H1 (cell line): ENCODE results near the gene RPL6. TPM values are rescaled to one million over a fixed set of nuclear protein-coding genes. Genes with fewer than 3 reads are reported as not detected.

Experiments
- ASH2L ChIP-seq: fragments of 200-600, 300-600 bp; sonication (generic); IDR thresholded peaks from one replicate; pipeline ENCODE4 v1.7.1; 2017; ENCODE audit warnings: low read length
- CBX5 ChIP-seq: fragments of 300-800, 300-1000 bp; sonication (generic); IDR thresholded peaks from 2 replicates; pipeline ENCODE4 v1.7.1; 2016; ENCODE audit warnings: antibody characterized with exemption, low read length, low read depth
- GABPA ChIP-seq: IDR thresholded peaks from 2 replicates; pipeline ENCODE4 v1.6.1; 2011; ENCODE audit warnings: mild to moderate bottlenecking, low read length, moderate library complexity, borderline replicate concordance; ENCODE audit not compliant: insufficient read depth
- KDM5A ChIP-seq: fragments of 200-600 bp; IDR thresholded peaks from 2 replicates; pipeline ENCODE4 v1.7.1; 2012; ENCODE audit warnings: mild to moderate bottlenecking, low read length, inconsistent platforms, mixed read lengths
- POLR2A ChIP-seq, 2 experiments: IDR thresholded peaks; 1 replicate in 1 of 2; 2 replicates in 1 of 2; pipeline ENCODE4 v1.6.1; 2011; ENCODE audit warnings: low read depth in 2 of 2, low read length in 2 of 2, mild to moderate bottlenecking in 2 of 2; ENCODE audit errors: control extremely low read depth in 1 of 2
- POLR2AphosphoS5 ChIP-seq: IDR thresholded peaks from 2 replicates; pipeline ENCODE4 v1.6.1; 2011; ENCODE audit warnings: low read depth, low read length
- SIN3A ChIP-seq, 2 experiments: IDR thresholded peaks in 1 of 2; conservative IDR thresholded peaks in 1 of 2; 2 replicates each; pipeline ENCODE4 v1.6.1; 2011 to 2012; ENCODE audit warnings: low read length in 2 of 2, improper control_type of control experiment in 1 of 2, low read depth in 1 of 2, mild to moderate bottlenecking in 1 of 2
- SP1 ChIP-seq: IDR thresholded peaks from 2 replicates; pipeline ENCODE4 v1.6.1; 2011; ENCODE audit warnings: low read depth, low read length
- SP4 ChIP-seq: IDR thresholded peaks from 2 replicates; pipeline ENCODE4 v1.6.1; 2012; ENCODE audit warnings: low read length, inconsistent platforms
- polyA plus RNA-seq, 7 experiments: library from polyadenylated mRNA; depleted of rRNA in 3 of 7; stranded (reverse) in 5 of 7; unstranded in 2 of 7; fragments of >200 nt in 5 of 7; fragments of 200-250 nt in 2 of 7; gene quantifications; 1 replicate in 5 of 7; 2 replicates in 1 of 7; 4 replicates in 1 of 7; pipeline versions ENCODE4 v1.2.1 to v1.2.3, GENCODE V29; 2011 to 2013; ENCODE audit warnings: missing spikeins in 2 of 7, mixed read lengths in 2 of 7
- total RNA-seq: library from RNA; stranded (reverse); fragmentation: NEBNext Ultra II Directional; extraction: Animal tissue kit (Norgen Biotek cat#: 25700); gene quantifications from 2 replicates; pipeline ENCODE4 v1.2.1, GENCODE V29; 2021
- TF ChIP-seq, protein P1 (sequence below): fragments of 300-600 bp; sonication (generic); IDR thresholded peaks from 2 replicates; pipeline ENCODE4 v1.7.1; 2012; ENCODE audit warnings: low read length, moderate library complexity, mild to moderate bottlenecking, inconsistent platforms; ENCODE audit not compliant: insufficient replicate concordance
- TF ChIP-seq, protein P2 (sequence below): IDR thresholded peaks from 2 replicates; pipeline ENCODE4 v1.6.1; 2012; ENCODE audit warnings: low read length, inconsistent platforms

Gene RPL6
- total and polyA plus RNA-seq, 2 of the 8 experiments (the other 6 are each of a cell fraction or from before 2014, with no cell fraction given): 1,073 to 1,643 TPM

DNA sequence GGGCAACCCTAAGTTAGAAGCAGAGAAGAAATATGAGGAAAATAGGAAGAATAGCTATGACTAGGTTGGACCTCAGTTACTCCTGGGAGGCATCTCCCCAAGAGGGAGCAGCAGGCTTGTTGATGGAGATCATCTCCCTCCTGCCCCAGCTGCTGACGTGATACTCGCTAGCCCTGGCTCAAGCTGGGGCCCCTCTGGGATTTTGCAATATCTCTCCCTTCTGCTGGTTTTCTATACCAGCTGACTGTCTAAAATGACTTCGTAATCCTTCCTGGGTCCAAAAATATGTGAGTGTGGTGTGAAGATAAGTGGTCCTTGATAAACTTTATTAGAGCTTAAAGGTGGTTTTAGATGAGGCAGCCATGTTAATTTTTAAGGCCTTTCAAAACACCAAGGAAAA, 22.7 kb downstream of the RPL6 start (continued):
- TF ChIP-seq, protein P1, sequence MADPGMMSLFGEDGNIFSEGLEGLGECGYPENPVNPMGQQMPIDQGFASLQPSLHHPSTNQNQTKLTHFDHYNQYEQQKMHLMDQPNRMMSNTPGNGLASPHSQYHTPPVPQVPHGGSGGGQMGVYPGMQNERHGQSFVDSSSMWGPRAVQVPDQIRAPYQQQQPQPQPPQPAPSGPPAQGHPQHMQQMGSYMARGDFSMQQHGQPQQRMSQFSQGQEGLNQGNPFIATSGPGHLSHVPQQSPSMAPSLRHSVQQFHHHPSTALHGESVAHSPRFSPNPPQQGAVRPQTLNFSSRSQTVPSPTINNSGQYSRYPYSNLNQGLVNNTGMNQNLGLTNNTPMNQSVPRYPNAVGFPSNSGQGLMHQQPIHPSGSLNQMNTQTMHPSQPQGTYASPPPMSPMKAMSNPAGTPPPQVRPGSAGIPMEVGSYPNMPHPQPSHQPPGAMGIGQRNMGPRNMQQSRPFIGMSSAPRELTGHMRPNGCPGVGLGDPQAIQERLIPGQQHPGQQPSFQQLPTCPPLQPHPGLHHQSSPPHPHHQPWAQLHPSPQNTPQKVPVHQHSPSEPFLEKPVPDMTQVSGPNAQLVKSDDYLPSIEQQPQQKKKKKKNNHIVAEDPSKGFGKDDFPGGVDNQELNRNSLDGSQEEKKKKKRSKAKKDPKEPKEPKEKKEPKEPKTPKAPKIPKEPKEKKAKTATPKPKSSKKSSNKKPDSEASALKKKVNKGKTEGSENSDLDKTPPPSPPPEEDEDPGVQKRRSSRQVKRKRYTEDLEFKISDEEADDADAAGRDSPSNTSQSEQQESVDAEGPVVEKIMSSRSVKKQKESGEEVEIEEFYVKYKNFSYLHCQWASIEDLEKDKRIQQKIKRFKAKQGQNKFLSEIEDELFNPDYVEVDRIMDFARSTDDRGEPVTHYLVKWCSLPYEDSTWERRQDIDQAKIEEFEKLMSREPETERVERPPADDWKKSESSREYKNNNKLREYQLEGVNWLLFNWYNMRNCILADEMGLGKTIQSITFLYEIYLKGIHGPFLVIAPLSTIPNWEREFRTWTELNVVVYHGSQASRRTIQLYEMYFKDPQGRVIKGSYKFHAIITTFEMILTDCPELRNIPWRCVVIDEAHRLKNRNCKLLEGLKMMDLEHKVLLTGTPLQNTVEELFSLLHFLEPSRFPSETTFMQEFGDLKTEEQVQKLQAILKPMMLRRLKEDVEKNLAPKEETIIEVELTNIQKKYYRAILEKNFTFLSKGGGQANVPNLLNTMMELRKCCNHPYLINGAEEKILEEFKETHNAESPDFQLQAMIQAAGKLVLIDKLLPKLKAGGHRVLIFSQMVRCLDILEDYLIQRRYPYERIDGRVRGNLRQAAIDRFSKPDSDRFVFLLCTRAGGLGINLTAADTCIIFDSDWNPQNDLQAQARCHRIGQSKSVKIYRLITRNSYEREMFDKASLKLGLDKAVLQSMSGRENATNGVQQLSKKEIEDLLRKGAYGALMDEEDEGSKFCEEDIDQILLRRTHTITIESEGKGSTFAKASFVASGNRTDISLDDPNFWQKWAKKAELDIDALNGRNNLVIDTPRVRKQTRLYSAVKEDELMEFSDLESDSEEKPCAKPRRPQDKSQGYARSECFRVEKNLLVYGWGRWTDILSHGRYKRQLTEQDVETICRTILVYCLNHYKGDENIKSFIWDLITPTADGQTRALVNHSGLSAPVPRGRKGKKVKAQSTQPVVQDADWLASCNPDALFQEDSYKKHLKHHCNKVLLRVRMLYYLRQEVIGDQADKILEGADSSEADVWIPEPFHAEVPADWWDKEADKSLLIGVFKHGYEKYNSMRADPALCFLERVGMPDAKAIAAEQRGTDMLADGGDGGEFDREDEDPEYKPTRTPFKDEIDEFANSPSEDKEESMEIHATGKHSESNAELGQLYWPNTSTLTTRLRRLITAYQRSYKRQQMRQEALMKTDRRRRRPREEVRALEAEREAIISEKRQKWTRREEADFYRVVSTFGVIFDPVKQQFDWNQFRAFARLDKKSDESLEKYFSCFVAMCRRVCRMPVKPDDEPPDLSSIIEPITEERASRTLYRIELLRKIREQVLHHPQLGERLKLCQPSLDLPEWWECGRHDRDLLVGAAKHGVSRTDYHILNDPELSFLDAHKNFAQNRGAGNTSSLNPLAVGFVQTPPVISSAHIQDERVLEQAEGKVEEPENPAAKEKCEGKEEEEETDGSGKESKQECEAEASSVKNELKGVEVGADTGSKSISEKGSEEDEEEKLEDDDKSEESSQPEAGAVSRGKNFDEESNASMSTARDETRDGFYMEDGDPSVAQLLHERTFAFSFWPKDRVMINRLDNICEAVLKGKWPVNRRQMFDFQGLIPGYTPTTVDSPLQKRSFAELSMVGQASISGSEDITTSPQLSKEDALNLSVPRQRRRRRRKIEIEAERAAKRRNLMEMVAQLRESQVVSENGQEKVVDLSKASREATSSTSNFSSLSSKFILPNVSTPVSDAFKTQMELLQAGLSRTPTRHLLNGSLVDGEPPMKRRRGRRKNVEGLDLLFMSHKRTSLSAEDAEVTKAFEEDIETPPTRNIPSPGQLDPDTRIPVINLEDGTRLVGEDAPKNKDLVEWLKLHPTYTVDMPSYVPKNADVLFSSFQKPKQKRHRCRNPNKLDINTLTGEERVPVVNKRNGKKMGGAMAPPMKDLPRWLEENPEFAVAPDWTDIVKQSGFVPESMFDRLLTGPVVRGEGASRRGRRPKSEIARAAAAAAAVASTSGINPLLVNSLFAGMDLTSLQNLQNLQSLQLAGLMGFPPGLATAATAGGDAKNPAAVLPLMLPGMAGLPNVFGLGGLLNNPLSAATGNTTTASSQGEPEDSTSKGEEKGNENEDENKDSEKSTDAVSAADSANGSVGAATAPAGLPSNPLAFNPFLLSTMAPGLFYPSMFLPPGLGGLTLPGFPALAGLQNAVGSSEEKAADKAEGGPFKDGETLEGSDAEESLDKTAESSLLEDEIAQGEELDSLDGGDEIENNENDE: no peak
- TF ChIP-seq ASH2L (no peak), SIN3A (conservative IDR thresholded peaks at IDR 0.05 in 1 of 2, IDR thresholded peaks at IDR 0.05 in 1 of 2; ENCODE audit: low read depth in 1 of 2, low read length in 2 of 2) (no peak), SP1 (no peak), KDM5A (no peak), GABPA (no peak), POLR2AphosphoS5 (no peak), SP4 (no peak), CBX5 (no peak), POLR2A (IDR thresholded peaks at IDR 0.05; ENCODE audit: control extremely low read depth in 1 of 2, low read depth in 2 of 2, low read length in 2 of 2) (no peak)
- TF ChIP-seq, protein P2, sequence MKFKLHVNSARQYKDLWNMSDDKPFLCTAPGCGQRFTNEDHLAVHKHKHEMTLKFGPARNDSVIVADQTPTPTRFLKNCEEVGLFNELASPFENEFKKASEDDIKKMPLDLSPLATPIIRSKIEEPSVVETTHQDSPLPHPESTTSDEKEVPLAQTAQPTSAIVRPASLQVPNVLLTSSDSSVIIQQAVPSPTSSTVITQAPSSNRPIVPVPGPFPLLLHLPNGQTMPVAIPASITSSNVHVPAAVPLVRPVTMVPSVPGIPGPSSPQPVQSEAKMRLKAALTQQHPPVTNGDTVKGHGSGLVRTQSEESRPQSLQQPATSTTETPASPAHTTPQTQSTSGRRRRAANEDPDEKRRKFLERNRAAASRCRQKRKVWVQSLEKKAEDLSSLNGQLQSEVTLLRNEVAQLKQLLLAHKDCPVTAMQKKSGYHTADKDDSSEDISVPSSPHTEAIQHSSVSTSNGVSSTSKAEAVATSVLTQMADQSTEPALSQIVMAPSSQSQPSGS: no peak
